HG02973 (cell line): ENCODE results near the gene CENPS.
"Not testable (repeated sequence)": the region's sequence is repeated elsewhere in the genome, so short reads cannot be mapped to it uniquely, and the experiment has no call there.

Experiments
- ATAC-seq: cut with Tn5 transposase; IDR thresholded peaks from one replicate; pipeline ENCODE4 v1.9.1; 2021; ENCODE audit warnings: moderate library complexity; ENCODE audit not compliant: unreplicated experiment

CENPS gene

GRCh38 chr1:10430216-10431069, at the start of gene CENPS:
TSS of gene CENPS (plus strand) at chr1:10430433. CDS start at chr1:10430518, 85 bp downstream.
- peak; percentile 63 for ATAC-seq

- no peak for ATAC-seq
Observed at GRCh38 chr1:10380594-10381275, 49.5 kb upstream of the CENPS start.

- no peak for ATAC-seq
Observed at GRCh38 chr1:10383630-10384029, 46.6 kb upstream of the CENPS start.

GRCh38 chr1:10384219-10384618, 46.0 kb upstream of the CENPS start:
- ATAC-seq: no peak

GRCh38 chr1:10386761-10387676, 43.2 kb upstream of the CENPS start:
- no peak for ATAC-seq

- ATAC-seq: no peak
Observed at GRCh38 chr1:10387677-10388386, 42.4 kb upstream of the CENPS start.

GRCh38 chr1:10388387-10388715, 41.9 kb upstream of the CENPS start:
- ATAC-seq: no peak

- ATAC-seq: no peak
Observed at GRCh38 chr1:10389271-10389973, 40.8 kb upstream of the CENPS start.

GRCh38 chr1:10396870-10397269, 33.4 kb upstream of the CENPS start:
- no peak for ATAC-seq

- no peak for ATAC-seq
Observed at GRCh38 chr1:10398278-10398733, 31.9 kb upstream of the CENPS start.

GRCh38 chr1:10398734-10399443, 31.3 kb upstream of the CENPS start, which contains the start of gene PGD:
TSS of gene PGD (plus strand) at chr1:10399064. CDS start at chr1:10399118, 54 bp downstream.
- peak; percentile 90 for ATAC-seq

- no peak for ATAC-seq
Observed at GRCh38 chr1:10399444-10399941, 30.7 kb upstream of the CENPS start.

GRCh38 chr1:10400013-10400412, 30.2 kb upstream of the CENPS start:
- no peak for ATAC-seq

GRCh38 chr1:10401281-10401680, 29.0 kb upstream of the CENPS start:
- ATAC-seq: no peak

GRCh38 chr1:10402729-10403274, 27.4 kb upstream of the CENPS start:
- no peak for ATAC-seq

- no peak for ATAC-seq
Observed at GRCh38 chr1:10407201-10407600, 23.0 kb upstream of the CENPS start.

- ATAC-seq: no peak
Observed at GRCh38 chr1:10415211-10415930, 14.9 kb upstream of the CENPS start.

- ATAC-seq: not testable (repeated sequence)
Observed at GRCh38 chr1:10415967-10416366, 14.3 kb upstream of the CENPS start.
